PC-3 (cell line): ENCODE data around the gene CPVL.

Experiments used
- CTCF ChIP-seq: fragments of 300-600 bp; sonication (generic); conservative IDR thresholded peaks from 2 replicates; pipeline ENCODE4 v1.5.1; 2017; ENCODE audit warnings: antibody characterized with exemption, low read depth, mild to moderate bottlenecking, low read length
- EZH2 ChIP-seq: fragments of 300-600 bp; sonication (generic); IDR thresholded peaks from one replicate; pipeline ENCODE4 v1.6.1; 2017; ENCODE audit warnings: antibody characterized with exemption, mild to moderate bottlenecking, low read length; ENCODE audit not compliant: unreplicated experiment
- EZH2phosphoT487 ChIP-seq: fragments of 300-600 bp; sonication (generic); IDR thresholded peaks from 2 replicates; pipeline ENCODE4 v1.6.1; 2018; ENCODE audit warnings: mild to moderate bottlenecking, antibody characterized with exemption, low read length, borderline replicate concordance

GRCh38 chr7:29022291-29022988 is 123.9 kb downstream of the CPVL start:
- TF ChIP-seq CTCF (no peak), EZH2 (no peak), EZH2phosphoT487 (no peak)
